A549 (cell line): ENCODE measurements around the gene SPP2.

Experiments used
- ESRRA ChIP-seq: fragments of 150-350 bp; IDR thresholded peaks from 2 replicates; pipeline ENCODE4 v1.6.1; 2014; ENCODE audit warnings: mild to moderate bottlenecking, low read length, borderline replicate concordance
- HOXA7 ChIP-seq: fragments of 250-450 bp; sonication (Bioruptor Pico); IDR thresholded peaks from 2 replicates; pipeline ENCODE4 v1.5.0; 2020; ENCODE audit warnings: mild to moderate bottlenecking, moderate library complexity
- KDM5A ChIP-seq: fragments of 200-600 bp; sonication (generic); IDR thresholded peaks from 2 replicates; pipeline ENCODE4 v1.6.1; 2016; ENCODE audit warnings: antibody characterized with exemption, mild to moderate bottlenecking
- NR3C1 ChIP-seq: fragments of >200 bp; sonication (Bioruptor Twin); formaldehyde crosslinking; IDR thresholded peaks from 3 replicates; pipeline ENCODE4 v1.6.1; 2017
- TF ChIP-seq, protein P1 (sequence below): fragments of 200-600 bp; sonication (generic); IDR thresholded peaks from 2 replicates; pipeline ENCODE4 v1.6.1; 2016; ENCODE audit warnings: antibody characterized with exemption, mild to moderate bottlenecking, moderate library complexity
- TF ChIP-seq, protein P2 (sequence below): fragments of >200 bp; sonication (Bioruptor Twin); formaldehyde crosslinking; IDR thresholded peaks from 3 replicates; pipeline ENCODE4 v1.5.1; 2016

DNA sequence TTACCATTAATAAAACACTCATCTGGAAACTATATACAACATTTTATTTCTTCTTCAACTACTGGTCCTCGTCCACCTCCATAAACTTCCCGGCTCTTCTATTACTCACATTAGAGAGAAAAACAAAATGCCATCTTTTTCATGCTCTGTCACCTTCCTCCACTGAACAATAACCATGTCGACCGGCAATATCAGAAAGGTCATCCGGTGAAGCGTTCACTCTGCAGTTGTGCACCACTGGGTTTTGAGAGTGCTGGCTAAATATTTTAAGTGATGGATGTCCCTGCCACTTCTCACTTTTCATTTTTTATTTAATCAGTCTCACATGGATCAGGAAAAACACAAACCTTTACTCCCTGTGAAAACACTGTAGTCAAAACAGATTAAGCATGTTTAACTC lies 48.2 kb downstream of the SPP2 start:
- TF ChIP-seq NR3C1 (no peak), KDM5A (no peak), ESRRA (no peak), HOXA7 (CRISPR knock-in tag) (no peak)
- TF ChIP-seq, protein P1, sequence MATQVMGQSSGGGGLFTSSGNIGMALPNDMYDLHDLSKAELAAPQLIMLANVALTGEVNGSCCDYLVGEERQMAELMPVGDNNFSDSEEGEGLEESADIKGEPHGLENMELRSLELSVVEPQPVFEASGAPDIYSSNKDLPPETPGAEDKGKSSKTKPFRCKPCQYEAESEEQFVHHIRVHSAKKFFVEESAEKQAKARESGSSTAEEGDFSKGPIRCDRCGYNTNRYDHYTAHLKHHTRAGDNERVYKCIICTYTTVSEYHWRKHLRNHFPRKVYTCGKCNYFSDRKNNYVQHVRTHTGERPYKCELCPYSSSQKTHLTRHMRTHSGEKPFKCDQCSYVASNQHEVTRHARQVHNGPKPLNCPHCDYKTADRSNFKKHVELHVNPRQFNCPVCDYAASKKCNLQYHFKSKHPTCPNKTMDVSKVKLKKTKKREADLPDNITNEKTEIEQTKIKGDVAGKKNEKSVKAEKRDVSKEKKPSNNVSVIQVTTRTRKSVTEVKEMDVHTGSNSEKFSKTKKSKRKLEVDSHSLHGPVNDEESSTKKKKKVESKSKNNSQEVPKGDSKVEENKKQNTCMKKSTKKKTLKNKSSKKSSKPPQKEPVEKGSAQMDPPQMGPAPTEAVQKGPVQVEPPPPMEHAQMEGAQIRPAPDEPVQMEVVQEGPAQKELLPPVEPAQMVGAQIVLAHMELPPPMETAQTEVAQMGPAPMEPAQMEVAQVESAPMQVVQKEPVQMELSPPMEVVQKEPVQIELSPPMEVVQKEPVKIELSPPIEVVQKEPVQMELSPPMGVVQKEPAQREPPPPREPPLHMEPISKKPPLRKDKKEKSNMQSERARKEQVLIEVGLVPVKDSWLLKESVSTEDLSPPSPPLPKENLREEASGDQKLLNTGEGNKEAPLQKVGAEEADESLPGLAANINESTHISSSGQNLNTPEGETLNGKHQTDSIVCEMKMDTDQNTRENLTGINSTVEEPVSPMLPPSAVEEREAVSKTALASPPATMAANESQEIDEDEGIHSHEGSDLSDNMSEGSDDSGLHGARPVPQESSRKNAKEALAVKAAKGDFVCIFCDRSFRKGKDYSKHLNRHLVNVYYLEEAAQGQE = no peak
- TF ChIP-seq, protein P2, sequence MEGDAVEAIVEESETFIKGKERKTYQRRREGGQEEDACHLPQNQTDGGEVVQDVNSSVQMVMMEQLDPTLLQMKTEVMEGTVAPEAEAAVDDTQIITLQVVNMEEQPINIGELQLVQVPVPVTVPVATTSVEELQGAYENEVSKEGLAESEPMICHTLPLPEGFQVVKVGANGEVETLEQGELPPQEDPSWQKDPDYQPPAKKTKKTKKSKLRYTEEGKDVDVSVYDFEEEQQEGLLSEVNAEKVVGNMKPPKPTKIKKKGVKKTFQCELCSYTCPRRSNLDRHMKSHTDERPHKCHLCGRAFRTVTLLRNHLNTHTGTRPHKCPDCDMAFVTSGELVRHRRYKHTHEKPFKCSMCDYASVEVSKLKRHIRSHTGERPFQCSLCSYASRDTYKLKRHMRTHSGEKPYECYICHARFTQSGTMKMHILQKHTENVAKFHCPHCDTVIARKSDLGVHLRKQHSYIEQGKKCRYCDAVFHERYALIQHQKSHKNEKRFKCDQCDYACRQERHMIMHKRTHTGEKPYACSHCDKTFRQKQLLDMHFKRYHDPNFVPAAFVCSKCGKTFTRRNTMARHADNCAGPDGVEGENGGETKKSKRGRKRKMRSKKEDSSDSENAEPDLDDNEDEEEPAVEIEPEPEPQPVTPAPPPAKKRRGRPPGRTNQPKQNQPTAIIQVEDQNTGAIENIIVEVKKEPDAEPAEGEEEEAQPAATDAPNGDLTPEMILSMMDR = no peak
